GM23338 (cell line): ENCODE measurements around the gene ATP1A3. TPM values are rescaled to one million over a fixed set of nuclear protein-coding genes. Genes with fewer than 3 reads are reported as not detected.

Source experiments
- ATAC-seq: fragments of 200-7000 bp; cut with Tn5 transposase; 3 replicates; pipeline ENCODE4 v1.9.1; 2020
- DNase-seq: peaks from one replicate; pipeline ENCODE4 v3.0.0-alpha.2; 2015; ENCODE audit warnings: low spot score
- H2AFZ ChIP-seq: fragments of 200-600 bp; sonication (generic); 2 replicates; pipeline ENCODE4 v1.8.0; 2016; ENCODE audit warnings: antibody characterized with exemption, mild to moderate bottlenecking, moderate library complexity
- H3F3A ChIP-seq: fragments of 200-600 bp; sonication (generic); replicated peaks from 2 replicates; pipeline ENCODE4 v1.8.0; 2017; ENCODE audit warnings: antibody characterized with exemption, mixed run types, low read depth
- H3K27ac ChIP-seq: fragments of 200-600 bp; sonication (generic); 2 replicates; pipeline ENCODE4 v1.6.1; 2016; ENCODE audit warnings: low read depth
- H3K27me3 ChIP-seq: fragments of 200-600 bp; sonication (generic); 2 replicates; pipeline ENCODE4 v1.8.0; 2016; ENCODE audit warnings: mild to moderate bottlenecking, mixed run types, moderate library complexity; ENCODE audit not compliant: insufficient read depth
- H3K36me3 ChIP-seq: fragments of 200-600 bp; sonication (generic); 2 replicates; pipeline ENCODE4 v1.8.0; 2016; ENCODE audit warnings: mild to moderate bottlenecking; ENCODE audit not compliant: insufficient read depth
- H3K4me1 ChIP-seq: fragments of 200-600 bp; sonication (generic); 2 replicates; pipeline ENCODE4 v1.8.0; 2016; ENCODE audit warnings: mild to moderate bottlenecking, moderate library complexity; ENCODE audit not compliant: insufficient read depth
- H3K4me2 ChIP-seq: fragments of 200-600 bp; sonication (generic); 2 replicates; pipeline ENCODE4 v1.7.1; 2017; ENCODE audit warnings: mixed run types
- H3K4me3 ChIP-seq: fragments of 200-600 bp; sonication (generic); 2 replicates; pipeline ENCODE4 v1.6.1; 2016; ENCODE audit warnings: mixed run types
- H3K79me2 ChIP-seq: fragments of 200-600 bp; sonication (generic); replicated peaks from 2 replicates; pipeline ENCODE4 v1.8.0; 2017; ENCODE audit warnings: mild to moderate bottlenecking; ENCODE audit not compliant: insufficient read depth
- H3K9me2 ChIP-seq: fragments of 200-600 bp; sonication (generic); 2 replicates; pipeline ENCODE4 v1.8.0; 2017; ENCODE audit not compliant: insufficient read depth
- H4K20me1 ChIP-seq: fragments of 200-600 bp; sonication (generic); replicated peaks from 2 replicates; pipeline ENCODE4 v1.8.0; 2017; ENCODE audit warnings: mild to moderate bottlenecking; ENCODE audit not compliant: insufficient read depth
- H3K27ac Mint-ChIP-seq: 2 replicates; pipeline ENCODE4 v1.8.0; 2020; ENCODE audit warnings: inconsistent platforms, mild to moderate bottlenecking, moderate library complexity, mixed read lengths
- H3K27me3 Mint-ChIP-seq: 3 replicates; pipeline ENCODE4 v1.8.0; 2022; ENCODE audit warnings: low read depth, mild to moderate bottlenecking, moderate library complexity, mixed read lengths, inconsistent platforms; ENCODE audit not compliant: insufficient read depth, poor library complexity
- H3K36me3 Mint-ChIP-seq: 3 replicates; pipeline ENCODE4 v1.8.0; 2021; ENCODE audit warnings: low read depth, mild to moderate bottlenecking, inconsistent platforms, moderate library complexity, mixed read lengths
- H3K4me1 Mint-ChIP-seq: 3 replicates; pipeline ENCODE4 v1.8.0; 2020; ENCODE audit warnings: mild to moderate bottlenecking, inconsistent platforms, mixed read lengths
- H3K4me3 Mint-ChIP-seq: 3 replicates; pipeline ENCODE4 v1.8.0; 2021; ENCODE audit warnings: moderate library complexity, mild to moderate bottlenecking, inconsistent platforms, mixed read lengths
- H3K9me3 Mint-ChIP-seq: 3 replicates; pipeline ENCODE4 v1.8.0; 2020; ENCODE audit warnings: moderate library complexity, mild to moderate bottlenecking, inconsistent platforms, mixed read lengths
- CREB1 ChIP-seq: fragments of 250-450 bp; sonication (Bioruptor Pico); IDR thresholded peaks from 2 replicates; pipeline ENCODE4 v1.5.0; 2020; ENCODE audit warnings: low read depth, mild to moderate bottlenecking, moderate library complexity
- CTCF ChIP-seq, 2 experiments: fragments of 200-600 bp in 1 of 2; sonication (generic) in 1 of 2; conservative IDR thresholded peaks; 2 replicates each; pipeline versions ENCODE4 v1.5.1 to v1.6.1; 2016 to 2017; ENCODE audit warnings: antibody characterized with exemption in 2 of 2, low read depth in 2 of 2, mild to moderate bottlenecking in 2 of 2, moderate library complexity in 1 of 2
- EZH2 ChIP-seq: fragments of 200-600 bp; sonication (generic); IDR thresholded peaks from one replicate; pipeline ENCODE4 v1.8.0; 2017; ENCODE audit warnings: antibody characterized with exemption, mild to moderate bottlenecking, low read depth; ENCODE audit not compliant: unreplicated experiment
- EZH2phosphoT487 ChIP-seq: fragments of 200-600 bp; sonication (generic); IDR thresholded peaks from one replicate; pipeline ENCODE4 v1.8.1; 2018; ENCODE audit warnings: antibody characterized with exemption; ENCODE audit not compliant: unreplicated experiment
- JUNB ChIP-seq: IDR thresholded peaks from one replicate; pipeline ENCODE4 v1.6.1; 2016; ENCODE audit warnings: antibody characterized with exemption; ENCODE audit not compliant: unreplicated experiment
- NANOG ChIP-seq: IDR thresholded peaks from 2 replicates; pipeline ENCODE4 v1.6.1; 2016; ENCODE audit warnings: antibody characterized with exemption, borderline replicate concordance
- POLR2AphosphoS5 ChIP-seq: IDR thresholded peaks from 2 replicates; pipeline ENCODE4 v1.6.1; 2016; ENCODE audit warnings: antibody characterized with exemption, low read depth
- STAT1 ChIP-seq: IDR thresholded peaks from one replicate; pipeline ENCODE4 v1.6.1; 2016; ENCODE audit warnings: antibody characterized with exemption; ENCODE audit not compliant: unreplicated experiment
- ZNF114 ChIP-seq: fragments of 250-450 bp; sonication (Bioruptor Pico); IDR thresholded peaks from 2 replicates; pipeline ENCODE4 v1.5.0; 2020; ENCODE audit warnings: mild to moderate bottlenecking, moderate library complexity
- ZNF331 ChIP-seq: fragments of 250-450 bp; sonication (Bioruptor Pico); IDR thresholded peaks from 2 replicates; pipeline ENCODE4 v1.5.0; 2020; ENCODE audit warnings: low read depth, mild to moderate bottlenecking, moderate library complexity
- polyA plus RNA-seq: library from polyadenylated mRNA; unstranded; fragments of >200 nt; fragmentation: Nextera tagmentation; extraction: Ambion mirVana; gene quantifications from 2 replicates; pipeline ENCODE4 v1.2.1, GENCODE V29; 2016
- total RNA-seq: library from RNA; depleted of rRNA; stranded (reverse); fragments of >200 nt; shearing (Covaris generic); gene quantifications from 2 replicates; pipeline ENCODE4 v1.2.3, GENCODE V29; 2014
- TF ChIP-seq, protein P1 (sequence below): IDR thresholded peaks from one replicate; pipeline ENCODE4 v1.6.1; 2018; ENCODE audit warnings: antibody characterized with exemption; ENCODE audit not compliant: unreplicated experiment
- TF ChIP-seq, protein P2 (sequence below): fragments of 250-450 bp; sonication (Bioruptor Pico); IDR thresholded peaks from 2 replicates; pipeline ENCODE4 v1.5.0; 2020; ENCODE audit warnings: mild to moderate bottlenecking, moderate library complexity
- TF ChIP-seq, protein P3 (sequence below): IDR thresholded peaks from 2 replicates; pipeline ENCODE4 v1.6.1; 2016; ENCODE audit warnings: antibody characterized with exemption

Gene ATP1A3
- total and polyA plus RNA-seq, 2 experiments from 2014 or later = 11.5 to 37.3 TPM

GRCh38 chr19:41969772-41970458 lies 24.1 kb downstream of the ATP1A3 start:
- no peaks in the 10 kb centered on the region for H3K27me3 ChIP-seq
- Mint-ChIP-seq H3K4me3 (no peak overlapping the region), H3K4me1 (peaks cover 3% of the 10 kb centered on the region; the same call in 2 of the 3 replicates), H3K27me3 (peaks cover 14% of the 10 kb centered on the region), H3K36me3 (peaks cover 10% of the 10 kb centered on the region; the same call in 1 of the 3 replicates), H3K9me3 (no peaks in the 10 kb centered on the region; the same call in 2 of the 3 replicates), H3K27ac (no peak overlapping the region)
- DNase-seq (no peak), ATAC-seq (no peak)
- no peak overlapping the region for H3K4me2 ChIP-seq
- no peak overlapping the region for H3K4me3 ChIP-seq
- H3F3A ChIP-seq = 0 out of 2 replicates have a peak, but pooled peaks cover 6% of the 10 kb centered on the region
- H3K9me2 ChIP-seq = no peaks in the 10 kb centered on the region
- TF ChIP-seq, protein P1, sequence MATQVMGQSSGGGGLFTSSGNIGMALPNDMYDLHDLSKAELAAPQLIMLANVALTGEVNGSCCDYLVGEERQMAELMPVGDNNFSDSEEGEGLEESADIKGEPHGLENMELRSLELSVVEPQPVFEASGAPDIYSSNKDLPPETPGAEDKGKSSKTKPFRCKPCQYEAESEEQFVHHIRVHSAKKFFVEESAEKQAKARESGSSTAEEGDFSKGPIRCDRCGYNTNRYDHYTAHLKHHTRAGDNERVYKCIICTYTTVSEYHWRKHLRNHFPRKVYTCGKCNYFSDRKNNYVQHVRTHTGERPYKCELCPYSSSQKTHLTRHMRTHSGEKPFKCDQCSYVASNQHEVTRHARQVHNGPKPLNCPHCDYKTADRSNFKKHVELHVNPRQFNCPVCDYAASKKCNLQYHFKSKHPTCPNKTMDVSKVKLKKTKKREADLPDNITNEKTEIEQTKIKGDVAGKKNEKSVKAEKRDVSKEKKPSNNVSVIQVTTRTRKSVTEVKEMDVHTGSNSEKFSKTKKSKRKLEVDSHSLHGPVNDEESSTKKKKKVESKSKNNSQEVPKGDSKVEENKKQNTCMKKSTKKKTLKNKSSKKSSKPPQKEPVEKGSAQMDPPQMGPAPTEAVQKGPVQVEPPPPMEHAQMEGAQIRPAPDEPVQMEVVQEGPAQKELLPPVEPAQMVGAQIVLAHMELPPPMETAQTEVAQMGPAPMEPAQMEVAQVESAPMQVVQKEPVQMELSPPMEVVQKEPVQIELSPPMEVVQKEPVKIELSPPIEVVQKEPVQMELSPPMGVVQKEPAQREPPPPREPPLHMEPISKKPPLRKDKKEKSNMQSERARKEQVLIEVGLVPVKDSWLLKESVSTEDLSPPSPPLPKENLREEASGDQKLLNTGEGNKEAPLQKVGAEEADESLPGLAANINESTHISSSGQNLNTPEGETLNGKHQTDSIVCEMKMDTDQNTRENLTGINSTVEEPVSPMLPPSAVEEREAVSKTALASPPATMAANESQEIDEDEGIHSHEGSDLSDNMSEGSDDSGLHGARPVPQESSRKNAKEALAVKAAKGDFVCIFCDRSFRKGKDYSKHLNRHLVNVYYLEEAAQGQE = no peak
- TF ChIP-seq JUNB = no peak
- TF ChIP-seq NANOG = no peak
- TF ChIP-seq ZNF114 = no peak
- TF ChIP-seq EZH2phosphoT487 = no peak
- TF ChIP-seq STAT1 = no peak
- no peak for TF ChIP-seq CREB1 (CRISPR knock-in tag)
- TF ChIP-seq, protein P2, sequence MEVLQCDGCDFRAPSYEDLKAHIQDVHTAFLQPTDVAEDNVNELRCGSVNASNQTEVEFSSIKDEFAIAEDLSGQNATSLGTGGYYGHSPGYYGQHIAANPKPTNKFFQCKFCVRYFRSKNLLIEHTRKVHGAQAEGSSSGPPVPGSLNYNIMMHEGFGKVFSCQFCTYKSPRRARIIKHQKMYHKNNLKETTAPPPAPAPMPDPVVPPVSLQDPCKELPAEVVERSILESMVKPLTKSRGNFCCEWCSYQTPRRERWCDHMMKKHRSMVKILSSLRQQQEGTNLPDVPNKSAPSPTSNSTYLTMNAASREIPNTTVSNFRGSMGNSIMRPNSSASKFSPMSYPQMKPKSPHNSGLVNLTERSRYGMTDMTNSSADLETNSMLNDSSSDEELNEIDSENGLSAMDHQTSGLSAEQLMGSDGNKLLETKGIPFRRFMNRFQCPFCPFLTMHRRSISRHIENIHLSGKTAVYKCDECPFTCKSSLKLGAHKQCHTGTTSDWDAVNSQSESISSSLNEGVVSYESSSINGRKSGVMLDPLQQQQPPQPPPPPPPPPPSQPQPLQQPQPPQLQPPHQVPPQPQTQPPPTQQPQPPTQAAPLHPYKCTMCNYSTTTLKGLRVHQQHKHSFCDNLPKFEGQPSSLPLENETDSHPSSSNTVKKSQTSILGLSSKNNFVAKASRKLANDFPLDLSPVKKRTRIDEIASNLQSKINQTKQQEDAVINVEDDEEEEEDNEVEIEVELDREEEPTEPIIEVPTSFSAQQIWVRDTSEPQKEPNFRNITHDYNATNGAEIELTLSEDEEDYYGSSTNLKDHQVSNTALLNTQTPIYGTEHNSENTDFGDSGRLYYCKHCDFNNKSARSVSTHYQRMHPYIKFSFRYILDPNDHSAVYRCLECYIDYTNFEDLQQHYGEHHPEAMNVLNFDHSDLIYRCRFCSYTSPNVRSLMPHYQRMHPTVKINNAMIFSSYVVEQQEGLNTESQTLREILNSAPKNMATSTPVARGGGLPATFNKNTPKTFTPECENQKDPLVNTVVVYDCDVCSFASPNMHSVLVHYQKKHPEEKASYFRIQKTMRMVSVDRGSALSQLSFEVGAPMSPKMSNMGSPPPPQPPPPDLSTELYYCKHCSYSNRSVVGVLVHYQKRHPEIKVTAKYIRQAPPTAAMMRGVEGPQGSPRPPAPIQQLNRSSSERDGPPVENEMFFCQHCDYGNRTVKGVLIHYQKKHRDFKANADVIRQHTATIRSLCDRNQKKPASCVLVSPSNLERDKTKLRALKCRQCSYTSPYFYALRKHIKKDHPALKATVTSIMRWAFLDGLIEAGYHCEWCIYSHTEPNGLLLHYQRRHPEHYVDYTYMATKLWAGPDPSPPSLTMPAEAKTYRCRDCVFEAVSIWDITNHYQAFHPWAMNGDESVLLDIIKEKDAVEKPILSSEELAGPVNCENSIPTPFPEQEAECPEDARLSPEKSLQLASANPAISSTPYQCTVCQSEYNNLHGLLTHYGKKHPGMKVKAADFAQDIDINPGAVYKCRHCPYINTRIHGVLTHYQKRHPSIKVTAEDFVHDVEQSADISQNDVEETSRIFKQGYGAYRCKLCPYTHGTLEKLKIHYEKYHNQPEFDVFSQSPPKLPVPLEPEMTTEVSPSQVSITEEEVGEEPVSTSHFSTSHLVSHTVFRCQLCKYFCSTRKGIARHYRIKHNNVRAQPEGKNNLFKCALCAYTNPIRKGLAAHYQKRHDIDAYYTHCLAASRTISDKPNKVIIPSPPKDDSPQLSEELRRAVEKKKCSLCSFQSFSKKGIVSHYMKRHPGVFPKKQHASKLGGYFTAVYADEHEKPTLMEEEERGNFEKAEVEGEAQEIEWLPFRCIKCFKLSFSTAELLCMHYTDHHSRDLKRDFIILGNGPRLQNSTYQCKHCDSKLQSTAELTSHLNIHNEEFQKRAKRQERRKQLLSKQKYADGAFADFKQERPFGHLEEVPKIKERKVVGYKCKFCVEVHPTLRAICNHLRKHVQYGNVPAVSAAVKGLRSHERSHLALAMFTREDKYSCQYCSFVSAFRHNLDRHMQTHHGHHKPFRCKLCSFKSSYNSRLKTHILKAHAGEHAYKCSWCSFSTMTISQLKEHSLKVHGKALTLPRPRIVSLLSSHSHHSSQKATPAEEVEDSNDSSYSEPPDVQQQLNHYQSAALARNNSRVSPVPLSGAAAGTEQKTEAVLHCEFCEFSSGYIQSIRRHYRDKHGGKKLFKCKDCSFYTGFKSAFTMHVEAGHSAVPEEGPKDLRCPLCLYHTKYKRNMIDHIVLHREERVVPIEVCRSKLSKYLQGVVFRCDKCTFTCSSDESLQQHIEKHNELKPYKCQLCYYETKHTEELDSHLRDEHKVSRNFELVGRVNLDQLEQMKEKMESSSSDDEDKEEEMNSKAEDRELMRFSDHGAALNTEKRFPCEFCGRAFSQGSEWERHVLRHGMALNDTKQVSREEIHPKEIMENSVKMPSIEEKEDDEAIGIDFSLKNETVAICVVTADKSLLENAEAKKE = no peak
- no peak for TF ChIP-seq ZNF331 (CRISPR knock-in tag)
- TF ChIP-seq, protein P3, sequence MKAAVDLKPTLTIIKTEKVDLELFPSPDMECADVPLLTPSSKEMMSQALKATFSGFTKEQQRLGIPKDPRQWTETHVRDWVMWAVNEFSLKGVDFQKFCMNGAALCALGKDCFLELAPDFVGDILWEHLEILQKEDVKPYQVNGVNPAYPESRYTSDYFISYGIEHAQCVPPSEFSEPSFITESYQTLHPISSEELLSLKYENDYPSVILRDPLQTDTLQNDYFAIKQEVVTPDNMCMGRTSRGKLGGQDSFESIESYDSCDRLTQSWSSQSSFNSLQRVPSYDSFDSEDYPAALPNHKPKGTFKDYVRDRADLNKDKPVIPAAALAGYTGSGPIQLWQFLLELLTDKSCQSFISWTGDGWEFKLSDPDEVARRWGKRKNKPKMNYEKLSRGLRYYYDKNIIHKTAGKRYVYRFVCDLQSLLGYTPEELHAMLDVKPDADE = no peak
- no peak for TF ChIP-seq EZH2
- TF ChIP-seq POLR2AphosphoS5 = no peak
- no peak for TF ChIP-seq CTCF (conservative IDR thresholded peaks at IDR 0.05; ENCODE audit: low read depth in 2 of 2)
- no peaks in the 10 kb centered on the region; the same call in 1 of the 2 replicates for H3K4me1 ChIP-seq
- H2AFZ ChIP-seq = no peak overlapping the region
- peaks cover 4% of the 10 kb centered on the region; the same call in 1 of the 2 replicates for H4K20me1 ChIP-seq
- H3K27ac ChIP-seq = no peak overlapping the region
- H3K36me3 ChIP-seq = no peaks in the 10 kb centered on the region; the same call in 1 of the 2 replicates
- no peaks in the 10 kb centered on the region for H3K79me2 ChIP-seq
